ENCODE results near the gene CCR7.

CCR7 gene

GRCh38 chr17:40515491-40516041, 49.7 kb downstream of the CCR7 start:
- DNase-seq = no peak

- no peak for DNase-seq
Measured at GRCh38 chr17:40515011-40515410, 50.3 kb downstream of the CCR7 start.

GRCh38 chr17:40514013-40514875, 51.0 kb downstream of the CCR7 start:
- DNase-seq = no peak

- DNase-seq = no peak
Measured at GRCh38 chr17:40511667-40512220, 53.5 kb downstream of the CCR7 start.

- DNase-seq = no peak
Measured at GRCh38 chr17:40511136-40511535, 54.1 kb downstream of the CCR7 start.

GRCh38 chr17:40510328-40510648, 55.0 kb downstream of the CCR7 start:
- peak; percentile 49 for DNase-seq

GRCh38 chr17:40509626-40510327, 55.5 kb downstream of the CCR7 start:
- no peak for DNase-seq

GRCh38 chr17:40506786-40507185, 58.5 kb downstream of the CCR7 start:
- DNase-seq = no peak
